SKM-1 treated with dmso at 0.1 percent for 144 hours (cell line): ENCODE measurements around the gene C2orf74.

Experiments used
- DNase-seq: peaks from one replicate; lab custom pipeline; 2025; ENCODE audit not compliant: unreplicated experiment; lab: John Stamatoyannopoulos, UW

C2orf74 gene

GRCh38 chr2:61210332-61210981 is 48.5 kb downstream of the C2orf74 start:
- DNase-seq: no peak

DNA sequence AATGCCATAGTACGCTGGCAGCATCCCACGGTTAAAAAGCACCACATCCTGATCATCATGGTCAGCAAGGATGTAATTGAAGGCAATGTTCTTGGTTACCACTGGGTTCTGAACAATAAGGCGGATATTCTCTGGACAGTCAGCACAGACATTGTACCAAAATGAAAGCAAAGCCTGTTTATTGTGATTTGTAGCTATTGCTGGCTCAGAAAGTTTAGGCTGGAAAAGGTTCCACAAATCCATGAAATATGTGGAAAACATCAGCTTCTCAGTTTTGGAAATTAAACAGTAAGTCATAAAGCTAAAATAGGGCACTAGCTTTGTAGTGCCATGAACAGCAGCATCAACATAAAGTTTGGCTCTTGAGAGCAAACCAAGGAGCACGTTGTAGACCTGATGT is 52.2 kb downstream of the C2orf74 start:
- DNase-seq: no peak
